HEK293T (cell line): Measurements from ENCODE around the gene AXIN1.

Source experiments
- FOXM1 ChIP-seq: fragments of 450-650 bp; IDR thresholded peaks from 2 replicates; pipeline ENCODE4 v1.6.1; 2017; ENCODE audit warnings: mild to moderate bottlenecking, borderline replicate concordance
- NFRKB ChIP-seq: fragments of 450-650 bp; IDR thresholded peaks from 2 replicates; pipeline ENCODE4 v1.6.1; 2016; ENCODE audit warnings: mild to moderate bottlenecking, moderate library complexity
- ZNF384 ChIP-seq: fragments of 450-650 bp; IDR thresholded peaks from 2 replicates; pipeline ENCODE4 v1.6.1; 2016

- TF ChIP-seq FOXM1 (no peak), NFRKB (no peak), ZNF384 (no peak)
These were observed 69.3 kb downstream of the AXIN1 start, which contains the start of gene PDIA2 for GRCh38 chr16:283033-283805.
